Activated CD4-positive, alpha-beta T cell treated with anti-CD3 and anti-CD28 coated beads for 24 hours (primary cell): ENCODE data around the gene DAB2IP.

Experiments used
- DNase-seq, 2 donors: peaks; one replicate each; pipeline ENCODE4 v3.0.0-alpha.2; 2020; ENCODE audit warnings: low read depth in 2 of 2

DAB2IP gene

GRCh38 chr9:121816845-121817450 lies 165.5 kb downstream of the DAB2IP start:
- DNase-seq: no peak

- no peak for DNase-seq
Observed at GRCh38 chr9:121817476-121817875, 166.0 kb downstream of the DAB2IP start.

GRCh38 chr9:121818016-121818661 lies 166.7 kb downstream of the DAB2IP start:
- DNase-seq: no peak

- DNase-seq: no peak
Observed at GRCh38 chr9:121818841-121819427, 167.5 kb downstream of the DAB2IP start.

DNA sequence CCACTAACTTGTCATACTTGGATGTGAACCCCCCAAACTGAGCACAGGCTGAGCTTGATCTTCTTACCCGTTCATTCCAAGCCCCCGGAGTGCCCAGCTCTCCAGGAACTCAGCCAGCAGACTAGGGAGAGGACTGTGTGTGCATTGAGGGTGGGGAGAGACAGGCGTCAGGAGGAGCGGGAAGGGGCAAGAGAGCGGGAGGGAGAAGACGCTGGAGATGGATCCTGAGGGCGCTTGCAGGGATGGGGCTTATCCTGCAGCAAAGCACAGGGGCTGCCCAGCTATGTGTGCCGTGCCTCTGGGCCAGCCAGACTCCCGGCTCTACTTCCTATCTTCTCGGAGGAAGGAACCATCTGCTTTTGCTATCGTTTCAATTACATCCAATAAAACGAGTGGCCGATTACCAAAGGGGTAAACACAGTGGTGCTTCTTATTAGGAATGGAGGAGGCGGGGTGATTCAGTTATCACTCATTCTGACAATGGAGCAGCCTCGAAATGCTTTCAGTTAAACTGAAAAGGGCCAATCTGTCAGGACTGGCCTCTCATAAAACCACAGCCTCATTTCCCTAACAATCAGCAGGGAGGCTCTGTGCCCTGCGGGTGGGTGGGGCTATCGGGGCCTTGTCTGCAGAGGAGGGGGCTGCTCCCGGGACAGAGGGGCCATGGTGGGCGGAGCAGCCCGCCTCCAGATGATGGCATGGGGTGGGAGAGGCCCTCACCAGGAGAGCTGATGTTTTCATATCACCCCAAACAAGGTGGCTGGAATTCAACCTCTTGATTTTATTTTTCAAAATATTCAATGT lies 168.2 kb downstream of the DAB2IP start:
- no peak for DNase-seq

- no peak for DNase-seq
Observed at GRCh38 chr9:121820286-121821005, 169.0 kb downstream of the DAB2IP start.

GRCh38 chr9:121821326-121821725 lies 169.9 kb downstream of the DAB2IP start:
- DNase-seq: no peak

GRCh38 chr9:121822093-121823085 lies 171.0 kb downstream of the DAB2IP start:
- DNase-seq: no peak

GRCh38 chr9:121823451-121824169 lies 172.2 kb downstream of the DAB2IP start:
- DNase-seq: no peak

- no peak for DNase-seq
Observed at GRCh38 chr9:121824651-121825030, 173.2 kb downstream of the DAB2IP start.

GRCh38 chr9:121825031-121825691 lies 173.7 kb downstream of the DAB2IP start:
- DNase-seq: no peak

DNA sequence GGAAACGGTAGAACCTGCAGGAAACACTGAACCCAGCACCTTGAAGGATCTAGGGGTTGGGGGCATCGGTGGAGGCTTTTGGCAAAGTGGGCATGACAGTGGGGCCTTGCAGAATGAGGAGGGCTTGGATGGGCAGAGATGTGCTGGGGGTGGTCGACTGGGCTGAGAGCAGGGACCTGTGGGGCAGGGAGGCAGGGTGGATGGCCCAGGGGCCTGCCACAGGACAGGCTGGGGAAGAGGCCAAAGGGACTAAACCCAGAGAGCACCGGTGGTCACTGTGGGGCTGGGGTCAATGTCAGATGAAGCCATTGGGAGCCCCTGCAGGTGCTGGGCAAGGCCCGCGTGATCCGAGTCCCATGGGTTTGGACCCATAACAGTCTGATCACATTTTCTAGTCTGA lies 175.3 kb downstream of the DAB2IP start:
- DNase-seq: no peak

DNA sequence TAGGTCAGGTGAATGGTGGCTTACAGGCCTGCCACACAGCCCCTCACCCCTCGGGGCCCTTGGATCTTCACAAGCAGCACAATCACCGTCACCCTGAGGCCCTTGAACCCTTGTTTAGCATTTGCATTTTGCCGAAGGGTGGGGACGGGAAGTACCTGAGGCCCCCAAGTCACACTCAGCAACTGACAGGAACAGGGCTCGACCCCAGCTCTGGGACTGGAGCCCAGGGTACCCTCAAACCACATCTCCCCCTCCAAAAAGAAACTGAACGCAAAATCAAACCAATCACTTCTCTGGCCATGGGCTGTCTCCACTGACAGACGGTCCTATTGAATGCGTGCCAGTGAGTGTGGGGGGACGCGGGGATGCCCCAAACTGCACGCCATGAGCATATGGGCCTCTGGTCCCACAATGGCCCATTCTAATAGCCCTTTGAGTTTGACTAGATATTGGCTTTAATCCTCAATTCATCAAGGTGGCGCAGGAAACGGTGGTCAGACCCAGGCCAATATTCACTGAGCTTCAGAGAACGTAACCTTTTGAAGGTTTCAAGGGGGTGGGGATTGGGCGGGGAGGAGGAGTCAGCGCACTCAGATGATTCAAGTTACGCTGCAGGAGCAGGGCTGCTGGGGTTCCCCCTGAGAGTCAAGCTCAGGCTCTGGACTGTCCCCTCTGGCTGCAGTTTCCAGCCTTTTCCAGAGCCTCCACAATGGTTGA lies 176.0 kb downstream of the DAB2IP start:
- DNase-seq: no peak

DNA sequence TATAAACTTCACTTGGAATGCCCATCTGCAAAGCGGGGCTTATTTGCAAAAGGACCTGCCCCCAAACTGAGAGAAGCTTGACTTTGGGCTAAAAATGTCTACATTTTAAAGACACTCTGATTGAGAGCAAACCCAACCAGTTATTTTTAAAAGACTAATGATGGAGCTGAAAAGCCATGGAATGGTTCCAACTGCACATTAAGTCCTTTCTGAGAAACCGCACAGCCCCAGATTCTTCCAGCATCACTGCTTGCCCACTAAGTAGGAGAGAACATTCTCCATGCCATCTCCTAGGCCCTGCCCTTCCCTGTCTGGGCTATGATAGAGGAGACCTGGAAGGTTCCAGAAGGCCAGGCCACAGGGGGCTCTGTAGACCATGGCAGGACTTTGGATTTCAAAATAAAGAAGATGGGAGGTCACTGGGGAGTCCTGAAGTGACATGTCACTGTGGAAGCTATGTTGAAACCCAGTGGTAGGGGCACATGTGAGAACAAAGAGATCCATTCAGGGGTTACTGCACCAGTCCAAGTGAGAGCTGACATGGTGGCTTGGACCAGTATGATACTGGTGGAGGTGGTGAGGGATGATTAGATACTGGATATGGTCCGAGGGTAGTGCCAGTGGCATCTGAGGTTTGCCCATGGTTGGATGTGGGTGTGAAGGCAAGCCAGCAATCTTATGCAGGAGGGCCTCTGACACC lies 179.2 kb downstream of the DAB2IP start:
- DNase-seq: no peak

DNA sequence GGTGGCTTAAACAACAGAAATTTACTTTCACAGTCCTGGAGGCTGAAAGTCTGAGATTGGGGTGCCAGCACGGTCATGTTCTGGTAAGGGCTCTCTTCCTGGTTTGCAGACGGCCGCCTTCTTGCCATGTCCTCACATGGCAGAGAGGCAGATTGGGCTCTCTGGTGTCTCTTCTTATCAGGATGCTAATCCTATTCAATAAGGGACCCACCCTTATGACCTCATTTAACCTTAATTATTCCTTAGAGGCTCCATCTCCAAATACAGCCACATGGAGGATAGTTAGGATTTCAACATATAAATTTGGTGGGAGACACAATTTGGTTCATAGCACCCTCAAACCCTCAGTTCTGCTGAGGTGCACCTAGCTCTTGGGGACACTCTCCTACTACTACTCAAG lies 180.4 kb downstream of the DAB2IP start:
- no peak for DNase-seq

GRCh38 chr9:121833061-121833460 lies 181.6 kb downstream of the DAB2IP start:
- DNase-seq: no peak
